Measurements from ENCODE around the gene FMN1. TPM values are rescaled to one million over a fixed set of nuclear protein-coding genes. Genes with fewer than 3 reads are reported as not detected.

The FMN1 gene
- total and polyA plus RNA-seq, 2 of the 8 experiments (the other 6 are each of a cell fraction or from before 2014, with no cell fraction given) = 0.27 to 3.7 TPM

DNA sequence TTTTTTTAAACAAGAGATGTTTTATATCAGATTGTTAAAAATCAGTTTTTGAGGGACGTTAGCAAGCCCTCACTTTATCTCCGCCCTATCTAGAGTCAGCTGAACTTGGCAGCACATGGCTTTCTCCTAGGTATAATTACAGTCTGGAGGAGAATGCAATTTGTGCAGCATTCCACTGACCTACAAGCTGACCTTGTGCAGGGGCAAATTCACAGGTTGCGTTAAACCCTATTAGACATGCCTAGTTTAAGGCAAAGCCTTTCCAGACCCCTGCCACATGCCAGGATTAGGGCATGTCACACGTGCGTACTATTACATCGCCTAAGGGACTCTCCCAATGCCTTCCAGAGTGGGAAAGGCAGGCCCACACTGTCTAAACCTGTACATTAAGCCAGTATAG is 252.7 kb downstream of the FMN1 start:
- no peak overlapping the region; the same call in 1 of the 2 replicates for H2BK12ac ChIP-seq (ENCODE audit: low read depth, low read length)
- no peak overlapping the region for H4K91ac ChIP-seq (replicated peaks; ENCODE audit: insufficient read length, low read length)
- TF ChIP-seq TAF1 (IDR thresholded peaks at IDR 0.05; ENCODE audit: low read depth, low read length) (no peak), RXRA (IDR thresholded peaks at IDR 0.05; ENCODE audit: insufficient read depth, low read depth, low read length) (no peak), ZNF274 (IDR thresholded peaks at IDR 0.05; ENCODE audit: borderline replicate concordance, extremely low read depth, low read length) (no peak), JUN (IDR thresholded peaks at IDR 0.05; ENCODE audit: low read depth, low read length) (no peak), RBBP5 (IDR thresholded peaks at IDR 0.05; ENCODE audit: borderline replicate concordance, low read depth, low read length) (no peak), GABPA (IDR thresholded peaks at IDR 0.05; ENCODE audit: borderline replicate concordance, insufficient read depth, low read length) (no peak), SP2 (IDR thresholded peaks at IDR 0.05; ENCODE audit: low read length) (no peak), USF2 (IDR thresholded peaks at IDR 0.05; ENCODE audit: low read length) (no peak), YY1 (IDR thresholded peaks at IDR 0.05; ENCODE audit: low read depth, low read length) (no peak), CEBPB (IDR thresholded peaks at IDR 0.05; ENCODE audit: low read depth, low read length) (no peak), CHD1 (IDR thresholded peaks at IDR 0.05; ENCODE audit: low read depth, low read length) (no peak)
- TF ChIP-seq, protein P1, sequence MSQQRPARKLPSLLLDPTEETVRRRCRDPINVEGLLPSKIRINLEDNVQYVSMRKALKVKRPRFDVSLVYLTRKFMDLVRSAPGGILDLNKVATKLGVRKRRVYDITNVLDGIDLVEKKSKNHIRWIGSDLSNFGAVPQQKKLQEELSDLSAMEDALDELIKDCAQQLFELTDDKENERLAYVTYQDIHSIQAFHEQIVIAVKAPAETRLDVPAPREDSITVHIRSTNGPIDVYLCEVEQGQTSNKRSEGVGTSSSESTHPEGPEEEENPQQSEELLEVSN (IDR thresholded peaks at IDR 0.05) = no peak
- H3K4me2 ChIP-seq (ENCODE audit: insufficient read depth in 1 of 2, low read depth in 2 of 2, low read length in 2 of 2) = no peak overlapping the region
- no peak overlapping the region for H2BK15ac ChIP-seq (ENCODE audit: low read length)
- no peak overlapping the region for H2BK120ac ChIP-seq (replicated peaks; ENCODE audit: low read depth, low read length)
- WGBS, 2 experiments (ENCODE audit: extremely low coverage in 1 of 2, insufficient coverage in 1 of 2, insufficient read length in 1 of 2, insufficient replicate concordance in 2 of 2, low coverage in 1 of 2, low lambda C conversion rate in 2 of 2, missing lambda C conversion rate in 1 of 2) = 89% methylated on average over 6 of the region's 6 CpGs; no CpG with 5 or more reads in 1 of the 2 experiments
- H3K23me2 ChIP-seq (ENCODE audit: low read depth, low read length) = no peaks in the 10 kb centered on the region
- H3K27me3 ChIP-seq (replicated peaks in 1 of 4; ENCODE audit: control insufficient read depth in 3 of 4, extremely low read depth in 1 of 4, insufficient read depth in 3 of 4, low read length in 3 of 4) = no peaks in the 10 kb centered on the region
- H2BK20ac ChIP-seq (ENCODE audit: low read length) = no peak overlapping the region
- no peaks in the 10 kb centered on the region for H3K4me1 ChIP-seq (replicated peaks in 1 of 4; ENCODE audit: control insufficient read depth in 3 of 4, insufficient read depth in 4 of 4, low read length in 3 of 4)
- H3K36me3 ChIP-seq (ENCODE audit: control insufficient read depth in 2 of 4, insufficient read depth in 4 of 4, low read length in 3 of 4) = no peaks in the 10 kb centered on the region
- no peak overlapping the region for H2AK5ac ChIP-seq (ENCODE audit: low read depth, low read length)
- no peak overlapping the region for H3K4ac ChIP-seq (replicated peaks; ENCODE audit: insufficient read length, low read depth, low read length)
- DNase-seq (ENCODE audit: low read depth in 1 of 2, low spot score in 2 of 2) = no peak
- no peak overlapping the region for H4K5ac ChIP-seq (ENCODE audit: insufficient read length, low read depth, low read length)
- H3K79me2 ChIP-seq (ENCODE audit: control insufficient read depth in 1 of 2, insufficient read depth in 2 of 2, low read length in 2 of 2) = no peaks in the 10 kb centered on the region
- FAIRE-seq = no peak
- H2BK5ac ChIP-seq (ENCODE audit: low read depth, low read length) = no peak overlapping the region
- no peak overlapping the region for H3K4me3 ChIP-seq (ENCODE audit: extremely low read depth in 1 of 4, insufficient read depth in 2 of 4, low read depth in 3 of 4, low read length in 4 of 4)
- no peak overlapping the region for H3K27ac ChIP-seq (ENCODE audit: low read depth, low read length)
- H3K18ac ChIP-seq (ENCODE audit: extremely low read depth, low read length) = no peak overlapping the region
- CTCF ChIA-PET (ENCODE audit: partially characterized antibody) = interaction anchor here (0.6 to 3.1 kb wide), 8 partner anchors 8 to 279 kb away, joined by 3 to 14 read pairs (median 4); no protein-coding TSS in a partner anchor
- no peaks in the 10 kb centered on the region for H3K9me3 ChIP-seq (ENCODE audit: insufficient read depth in 2 of 2, low read depth in 1 of 2, low read length in 1 of 2)
- no peak overlapping the region for H3K23ac ChIP-seq (ENCODE audit: insufficient read length)
- no peaks in the 10 kb centered on the region for H3K79me1 ChIP-seq (ENCODE audit: low read depth, low read length)
- POLR2A ChIA-PET (ENCODE audit: partially characterized antibody) = interaction anchor here (1.0 kb wide), 1 partner anchor 24 kb away, joined by 4 read pairs; no protein-coding TSS in a partner anchor
- no peak overlapping the region for H3K56ac ChIP-seq (replicated peaks; ENCODE audit: insufficient read length, low read depth, low read length)
- no peak overlapping the region for H4K8ac ChIP-seq (ENCODE audit: extremely low read depth, insufficient read depth, low read length)
- no peak overlapping the region for H2AFZ ChIP-seq (ENCODE audit: low read length)
- H4K20me1 ChIP-seq (replicated peaks in 1 of 2; ENCODE audit: control insufficient read depth in 1 of 2, insufficient read depth in 2 of 2, low read length in 2 of 2) = no peaks in the 10 kb centered on the region
- H3K14ac ChIP-seq (ENCODE audit: insufficient read length) = no peak overlapping the region
- H3K9ac ChIP-seq (replicated peaks in 1 of 4; ENCODE audit: extremely low read depth in 1 of 4, low read depth in 3 of 4, low read length in 3 of 4) = no peak overlapping the region
